Osteocyte (in vitro differentiated cells): ENCODE results near the gene COL4A4. TPM values are rescaled to one million over a fixed set of nuclear protein-coding genes. Genes with fewer than 3 reads are reported as not detected.

ENCODE experiments used
- DNase-seq: peaks from one replicate; pipeline ENCODE4 v3.0.0; 2021; ENCODE audit warnings: mixed read lengths; ENCODE audit not compliant: unreplicated experiment; ENCODE audit errors: extremely low spot score
- H3K27ac Mint-ChIP-seq: one replicate; pipeline ENCODE4 v1.8.0; 2021; ENCODE audit warnings: mild to moderate bottlenecking, mixed read lengths; ENCODE audit not compliant: unreplicated experiment
- H3K27me3 Mint-ChIP-seq: one replicate; pipeline ENCODE4 v1.8.0; 2021; ENCODE audit warnings: mixed read lengths; ENCODE audit not compliant: unreplicated experiment
- H3K36me3 Mint-ChIP-seq: one replicate; pipeline ENCODE4 v1.8.0; 2021; ENCODE audit warnings: mixed read lengths; ENCODE audit not compliant: unreplicated experiment
- H3K4me1 Mint-ChIP-seq: one replicate; pipeline ENCODE4 v1.8.0; 2021; ENCODE audit warnings: mixed read lengths; ENCODE audit not compliant: unreplicated experiment
- H3K4me3 Mint-ChIP-seq: one replicate; pipeline ENCODE4 v1.8.0; 2021; ENCODE audit warnings: mild to moderate bottlenecking, moderate library complexity, mixed read lengths; ENCODE audit not compliant: unreplicated experiment
- H3K9me3 Mint-ChIP-seq: one replicate; pipeline ENCODE4 v1.8.0; 2021; ENCODE audit warnings: mixed read lengths; ENCODE audit not compliant: unreplicated experiment
- total RNA-seq: library from RNA; stranded (reverse); gene quantifications from 2 replicates; pipeline ENCODE4 v1.2.1, GENCODE V29; 2021
- TF ChIP-seq, protein P1 (sequence below): fragments of 200-600 bp; sonication (generic); IDR thresholded peaks from 2 replicates; pipeline ENCODE4 v1.5.0; 2021; ENCODE audit warnings: antibody characterized with exemption, mild to moderate bottlenecking, moderate library complexity

The COL4A4 gene
- total RNA-seq, 1 donor from 2014 or later: 2.0 TPM

DNA sequence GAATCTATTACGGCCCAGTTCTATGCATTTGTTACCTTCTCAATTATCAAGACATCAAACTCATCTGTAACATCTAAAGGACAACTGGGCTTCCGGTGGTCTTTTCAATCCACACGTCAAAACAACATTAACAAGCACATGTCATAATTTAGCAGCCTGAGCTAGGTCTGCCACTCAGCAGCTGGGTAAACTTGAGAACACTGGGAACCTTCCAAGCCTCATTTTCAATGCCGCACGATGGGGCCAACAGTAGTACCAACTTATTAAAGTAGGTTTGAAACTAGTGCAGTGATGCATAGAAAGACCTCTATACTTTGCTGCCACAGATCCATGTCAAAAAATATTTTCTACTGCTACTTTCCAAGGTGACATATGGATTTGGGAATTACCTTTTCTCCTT, 60.4 kb downstream of the COL4A4 start:
- Mint-ChIP-seq H3K27ac (no peak overlapping the region), H3K27me3 (no peaks in the 10 kb centered on the region), H3K36me3 (no peaks in the 10 kb centered on the region), H3K4me1 (no peaks in the 10 kb centered on the region), H3K4me3 (no peak overlapping the region), H3K9me3 (no peaks in the 10 kb centered on the region)
- TF ChIP-seq, protein P1, sequence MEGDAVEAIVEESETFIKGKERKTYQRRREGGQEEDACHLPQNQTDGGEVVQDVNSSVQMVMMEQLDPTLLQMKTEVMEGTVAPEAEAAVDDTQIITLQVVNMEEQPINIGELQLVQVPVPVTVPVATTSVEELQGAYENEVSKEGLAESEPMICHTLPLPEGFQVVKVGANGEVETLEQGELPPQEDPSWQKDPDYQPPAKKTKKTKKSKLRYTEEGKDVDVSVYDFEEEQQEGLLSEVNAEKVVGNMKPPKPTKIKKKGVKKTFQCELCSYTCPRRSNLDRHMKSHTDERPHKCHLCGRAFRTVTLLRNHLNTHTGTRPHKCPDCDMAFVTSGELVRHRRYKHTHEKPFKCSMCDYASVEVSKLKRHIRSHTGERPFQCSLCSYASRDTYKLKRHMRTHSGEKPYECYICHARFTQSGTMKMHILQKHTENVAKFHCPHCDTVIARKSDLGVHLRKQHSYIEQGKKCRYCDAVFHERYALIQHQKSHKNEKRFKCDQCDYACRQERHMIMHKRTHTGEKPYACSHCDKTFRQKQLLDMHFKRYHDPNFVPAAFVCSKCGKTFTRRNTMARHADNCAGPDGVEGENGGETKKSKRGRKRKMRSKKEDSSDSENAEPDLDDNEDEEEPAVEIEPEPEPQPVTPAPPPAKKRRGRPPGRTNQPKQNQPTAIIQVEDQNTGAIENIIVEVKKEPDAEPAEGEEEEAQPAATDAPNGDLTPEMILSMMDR: no peak
- no peak for DNase-seq

DNA sequence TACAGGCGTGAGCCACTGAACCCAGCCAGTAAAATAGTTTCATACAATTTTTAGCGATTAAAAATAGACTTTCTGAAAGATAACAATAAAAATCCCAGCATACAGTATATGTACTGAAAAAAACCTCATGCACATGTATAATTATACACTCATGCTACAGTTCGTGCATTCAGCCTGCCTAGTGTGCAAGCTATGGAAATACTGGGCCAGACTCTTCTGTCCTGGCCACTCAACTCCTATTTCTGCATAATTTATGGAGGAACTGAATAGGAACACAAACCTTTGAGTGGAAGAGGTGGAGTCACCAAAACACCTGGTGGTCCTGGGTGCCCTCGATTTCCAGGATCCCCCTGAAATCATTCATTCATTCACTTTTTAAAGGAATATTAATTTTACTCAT, 64.7 kb downstream of the COL4A4 start:
- Mint-ChIP-seq H3K9me3 (no peaks in the 10 kb centered on the region), H3K27ac (no peak overlapping the region), H3K4me3 (no peak overlapping the region), H3K4me1 (no peaks in the 10 kb centered on the region), H3K27me3 (no peaks in the 10 kb centered on the region), H3K36me3 (no peaks in the 10 kb centered on the region)
- TF ChIP-seq, protein P1: no peak
- no peak for DNase-seq

DNA sequence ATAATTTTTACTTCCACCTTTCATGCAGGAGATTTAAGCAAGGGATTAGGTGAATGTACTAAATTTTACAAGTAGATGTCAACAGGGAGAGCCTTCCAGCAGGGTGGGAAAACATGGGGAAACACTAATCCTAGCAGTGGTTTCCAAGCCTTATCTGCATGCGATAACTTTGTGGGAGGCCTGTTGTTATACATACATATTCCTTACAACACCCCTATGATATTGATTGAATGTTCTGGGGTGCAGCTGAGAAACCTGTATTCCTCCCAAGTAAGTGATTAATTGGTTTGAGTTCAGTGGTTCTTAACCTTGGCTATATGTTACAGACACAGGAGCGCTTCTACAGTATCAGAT, 65.9 kb downstream of the COL4A4 start:
- no peaks in the 10 kb centered on the region for H3K9me3 Mint-ChIP-seq
- H3K27me3 Mint-ChIP-seq: no peaks in the 10 kb centered on the region
- DNase-seq: no peak
- no peaks in the 10 kb centered on the region for H3K36me3 Mint-ChIP-seq
- H3K4me1 Mint-ChIP-seq: no peaks in the 10 kb centered on the region
- H3K27ac Mint-ChIP-seq: no peak overlapping the region
- H3K4me3 Mint-ChIP-seq: no peak overlapping the region
- TF ChIP-seq, protein P1: no peak

DNA sequence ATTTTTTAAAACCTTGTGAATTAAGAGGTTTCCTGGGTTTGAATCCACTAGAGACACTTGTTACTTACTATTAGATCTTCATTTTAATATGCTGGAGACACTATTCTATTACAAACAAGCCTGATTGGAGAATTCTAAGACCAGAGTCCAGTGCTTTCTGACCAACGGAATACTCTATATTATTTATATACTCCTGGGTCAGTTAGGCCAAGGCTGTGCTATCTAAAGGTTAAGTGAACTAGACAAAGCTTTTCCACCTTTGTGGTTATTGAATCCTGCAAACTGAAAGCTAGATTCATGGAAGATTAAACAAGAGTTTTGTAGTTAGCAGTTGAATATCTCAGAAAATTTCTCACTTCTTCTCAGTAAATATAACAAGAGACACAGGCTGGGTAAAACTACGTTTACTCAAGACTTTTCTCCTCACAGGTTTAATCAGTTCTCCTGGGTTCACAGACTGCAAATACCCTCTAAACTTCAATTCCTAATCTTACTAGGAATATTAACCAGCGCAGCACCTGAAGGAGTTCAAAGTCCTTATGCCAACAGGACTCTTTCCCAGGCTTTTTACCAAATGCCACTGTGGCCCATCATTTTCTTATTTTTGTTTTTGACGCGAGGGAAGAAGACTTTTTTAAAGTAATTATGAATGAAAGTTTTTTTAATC, 66.4 kb downstream of the COL4A4 start:
- Mint-ChIP-seq H3K27me3 (no peaks in the 10 kb centered on the region), H3K9me3 (no peaks in the 10 kb centered on the region), H3K4me1 (no peaks in the 10 kb centered on the region), H3K27ac (no peak overlapping the region), H3K4me3 (no peak overlapping the region), H3K36me3 (no peaks in the 10 kb centered on the region)
- no peak for DNase-seq
- TF ChIP-seq, protein P1: no peak

DNA sequence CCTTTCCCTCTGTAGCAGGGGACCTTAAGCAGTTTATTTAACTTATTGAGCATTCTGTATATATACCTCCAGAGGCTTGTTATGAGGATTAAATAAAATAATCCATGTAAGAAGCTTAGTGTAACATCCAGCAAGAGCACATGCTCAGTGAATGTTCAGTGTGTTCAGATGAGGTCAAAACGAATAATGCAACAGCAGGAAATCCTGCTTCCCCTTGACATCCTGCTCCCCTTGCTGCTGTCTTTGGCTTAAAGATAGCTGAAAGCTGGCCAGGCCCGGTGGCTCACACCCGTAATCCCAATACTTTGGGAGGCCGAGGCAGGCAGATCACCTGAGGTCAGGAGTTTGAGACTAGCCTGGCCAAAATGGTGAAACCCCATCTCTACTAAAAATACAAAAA, 68.7 kb downstream of the COL4A4 start:
- no peak overlapping the region for H3K4me3 Mint-ChIP-seq
- DNase-seq: no peak
- H3K27ac Mint-ChIP-seq: no peak overlapping the region
- no peaks in the 10 kb centered on the region for H3K9me3 Mint-ChIP-seq
- TF ChIP-seq, protein P1: no peak
- no peaks in the 10 kb centered on the region for H3K4me1 Mint-ChIP-seq
- H3K36me3 Mint-ChIP-seq: no peaks in the 10 kb centered on the region
- H3K27me3 Mint-ChIP-seq: peaks cover 2% of the 10 kb centered on the region
